Loucy (cell line): ENCODE data around the gene CXCR6.

Experiments used
- H2AFZ ChIP-seq: fragments of 200-600 bp; sonication (generic); 2 replicates; pipeline ENCODE4 v1.6.0; 2016; ENCODE audit warnings: antibody characterized with exemption, mild to moderate bottlenecking, low read length, moderate library complexity
- H3F3A ChIP-seq: fragments of 200-600 bp; 2 replicates; pipeline ENCODE4 v1.6.0; 2016; ENCODE audit warnings: antibody characterized with exemption, low read depth, mild to moderate bottlenecking
- H3K27me3 ChIP-seq: fragments of 200-600 bp; sonication (generic); 2 replicates; pipeline ENCODE4 v1.6.1; 2014; ENCODE audit warnings: low read length, mild to moderate bottlenecking; ENCODE audit not compliant: insufficient read depth, poor library complexity, severe bottlenecking
- H3K36me3 ChIP-seq: fragments of 200-600 bp; sonication (generic); 2 replicates; pipeline ENCODE4 v1.6.1; 2016; ENCODE audit warnings: low read length; ENCODE audit not compliant: insufficient read depth
- H3K4me1 ChIP-seq: fragments of 200-600 bp; sonication (generic); 2 replicates; pipeline ENCODE4 v1.5.1; 2014; ENCODE audit warnings: low read length, mild to moderate bottlenecking; ENCODE audit not compliant: insufficient read depth, poor library complexity, severe bottlenecking
- H3K4me2 ChIP-seq: fragments of 200-600 bp; sonication (generic); 2 replicates; pipeline ENCODE4 v1.6.0; 2014; ENCODE audit warnings: antibody characterized with exemption, low read length, low read depth, mild to moderate bottlenecking; ENCODE audit not compliant: poor library complexity, severe bottlenecking
- H3K4me3 ChIP-seq: fragments of 200-600 bp; sonication (generic); 2 replicates; pipeline ENCODE4 v1.5.1; 2014; ENCODE audit warnings: low read length, mild to moderate bottlenecking, mixed read lengths; ENCODE audit not compliant: poor library complexity, severe bottlenecking
- H3K79me2 ChIP-seq: fragments of 200-600 bp; sonication (generic); 2 replicates; pipeline ENCODE4 v1.6.1; 2014; ENCODE audit warnings: low read length; ENCODE audit not compliant: insufficient read depth
- H3K9ac ChIP-seq: fragments of 200-600 bp; sonication (generic); 2 replicates; pipeline ENCODE4 v1.6.0; 2014; ENCODE audit warnings: mild to moderate bottlenecking, low read depth, low read length, moderate library complexity; ENCODE audit not compliant: poor library complexity, severe bottlenecking
- H3K9me2 ChIP-seq: fragments of 200-600 bp; sonication (generic); replicated peaks from 2 replicates; pipeline ENCODE4 v1.6.1; 2016; ENCODE audit warnings: low read depth, low read length, mixed read lengths
- H3K9me3 ChIP-seq: fragments of 200-600 bp; sonication (generic); 2 replicates; pipeline ENCODE4 v1.6.1; 2014; ENCODE audit warnings: mild to moderate bottlenecking, antibody characterized with exemption, low read length, low read depth; ENCODE audit not compliant: insufficient read depth
- H4K20me1 ChIP-seq: fragments of 200-600 bp; sonication (generic); 2 replicates; pipeline ENCODE4 v1.6.0; 2014; ENCODE audit warnings: antibody characterized with exemption, low read length, mild to moderate bottlenecking; ENCODE audit not compliant: insufficient read depth, poor library complexity, severe bottlenecking
- EZH2phosphoT487 ChIP-seq: fragments of 200-600 bp; IDR thresholded peaks from 2 replicates; pipeline ENCODE4 v1.6.1; 2018; ENCODE audit warnings: antibody characterized with exemption, mild to moderate bottlenecking, moderate library complexity, borderline replicate concordance
- TF ChIP-seq, protein P1 (sequence below): fragments of 200-600 bp; sonication (generic); conservative IDR thresholded peaks from 2 replicates; pipeline ENCODE4 v1.5.1; 2014; ENCODE audit warnings: mild to moderate bottlenecking, antibody characterized with exemption, low read length

CXCR6 gene

DNA sequence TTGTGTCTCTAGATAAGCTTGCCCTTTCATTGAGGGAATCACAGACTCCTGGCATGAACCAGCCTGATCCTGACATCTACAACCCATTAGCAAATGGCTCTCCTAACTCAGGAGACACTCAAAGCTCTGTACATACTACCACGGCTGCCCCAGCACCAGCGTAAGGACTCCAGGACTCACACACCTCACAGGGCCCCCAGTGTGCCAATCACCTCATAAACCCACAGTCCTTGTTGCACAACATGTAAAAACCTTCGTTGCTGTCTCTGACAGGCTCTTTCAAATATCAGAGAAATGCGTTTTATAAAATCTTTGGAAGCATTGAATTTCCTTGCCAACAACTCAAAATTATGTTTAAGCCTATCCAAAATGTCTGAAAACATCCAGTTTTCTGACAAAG, 45.1 kb downstream of the CXCR6 start:
- Histone ChIP-seq H3K4me3 (no peak overlapping the region), H3K9ac (no peak overlapping the region), H3K36me3 (peaks cover 16% of the 10 kb centered on the region; the same call in 1 of the 2 replicates), H3K4me1 (peaks cover 8% of the 10 kb centered on the region), H3K9me2 (no peaks in the 10 kb centered on the region), H3K79me2 (peaks cover 11% of the 10 kb centered on the region; the same call in 1 of the 2 replicates), H3K27me3 (no peaks in the 10 kb centered on the region), H3F3A (no peaks in the 10 kb centered on the region), H2AFZ (no peak overlapping the region), H4K20me1 (peaks cover 10% of the 10 kb centered on the region), H3K9me3 (no peaks in the 10 kb centered on the region), H3K4me2 (no peak overlapping the region)
- no peak for TF ChIP-seq EZH2phosphoT487
- TF ChIP-seq, protein P1, sequence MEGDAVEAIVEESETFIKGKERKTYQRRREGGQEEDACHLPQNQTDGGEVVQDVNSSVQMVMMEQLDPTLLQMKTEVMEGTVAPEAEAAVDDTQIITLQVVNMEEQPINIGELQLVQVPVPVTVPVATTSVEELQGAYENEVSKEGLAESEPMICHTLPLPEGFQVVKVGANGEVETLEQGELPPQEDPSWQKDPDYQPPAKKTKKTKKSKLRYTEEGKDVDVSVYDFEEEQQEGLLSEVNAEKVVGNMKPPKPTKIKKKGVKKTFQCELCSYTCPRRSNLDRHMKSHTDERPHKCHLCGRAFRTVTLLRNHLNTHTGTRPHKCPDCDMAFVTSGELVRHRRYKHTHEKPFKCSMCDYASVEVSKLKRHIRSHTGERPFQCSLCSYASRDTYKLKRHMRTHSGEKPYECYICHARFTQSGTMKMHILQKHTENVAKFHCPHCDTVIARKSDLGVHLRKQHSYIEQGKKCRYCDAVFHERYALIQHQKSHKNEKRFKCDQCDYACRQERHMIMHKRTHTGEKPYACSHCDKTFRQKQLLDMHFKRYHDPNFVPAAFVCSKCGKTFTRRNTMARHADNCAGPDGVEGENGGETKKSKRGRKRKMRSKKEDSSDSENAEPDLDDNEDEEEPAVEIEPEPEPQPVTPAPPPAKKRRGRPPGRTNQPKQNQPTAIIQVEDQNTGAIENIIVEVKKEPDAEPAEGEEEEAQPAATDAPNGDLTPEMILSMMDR: no peak

DNA sequence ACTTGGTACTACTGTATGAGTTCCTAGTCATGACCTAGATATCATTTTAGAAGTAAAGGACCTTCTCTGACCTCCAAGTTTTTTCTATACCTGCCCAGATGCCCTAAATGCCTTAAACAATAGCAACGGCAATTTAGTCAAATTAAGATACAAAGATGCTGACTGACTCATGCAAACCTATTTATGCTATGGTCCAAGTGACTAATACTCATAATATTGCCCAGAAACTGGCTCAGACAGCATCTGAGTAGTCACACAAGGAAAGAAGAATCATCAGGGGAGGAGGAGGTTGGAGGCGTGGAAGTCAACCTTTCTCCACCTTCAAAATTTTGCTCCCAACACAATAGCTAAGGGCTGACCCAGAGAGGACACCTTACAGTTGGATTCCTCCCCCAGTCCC, 45.5 kb downstream of the CXCR6 start:
- H4K20me1 ChIP-seq: peaks cover 10% of the 10 kb centered on the region
- no peaks in the 10 kb centered on the region for H3K27me3 ChIP-seq
- peaks cover 13% of the 10 kb centered on the region for H3K4me1 ChIP-seq

DNA sequence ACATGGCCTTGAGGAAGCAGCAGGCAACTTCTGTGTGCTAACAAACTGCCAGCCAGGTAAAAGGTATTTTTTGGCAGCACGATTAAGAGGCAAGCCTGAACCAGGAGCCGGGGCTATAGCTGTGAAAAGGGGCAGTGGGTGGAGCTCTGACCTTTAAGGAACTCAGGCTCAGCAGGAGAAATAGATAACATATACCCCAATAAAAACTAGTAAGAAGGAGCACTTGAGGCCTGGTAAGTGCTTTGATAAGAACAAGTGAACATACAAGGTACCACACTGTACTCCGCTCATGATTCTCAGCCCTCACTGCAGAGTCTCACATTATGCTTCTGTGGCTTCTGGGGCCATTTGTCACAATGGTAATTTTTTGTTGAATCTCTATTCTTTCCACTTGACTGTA, 46.9 kb downstream of the CXCR6 start:
- Histone ChIP-seq H3K4me1 (peaks cover 21% of the 10 kb centered on the region), H3K4me3 (no peak overlapping the region), H2AFZ (no peak overlapping the region), H3K9ac (no peak overlapping the region), H4K20me1 (peaks cover 10% of the 10 kb centered on the region), H3K9me3 (no peaks in the 10 kb centered on the region), H3K4me2 (no peak overlapping the region), H3K9me2 (no peaks in the 10 kb centered on the region), H3F3A (no peaks in the 10 kb centered on the region), H3K79me2 (peaks cover 18% of the 10 kb centered on the region; the same call in 1 of the 2 replicates), H3K36me3 (no peaks in the 10 kb centered on the region), H3K27me3 (no peaks in the 10 kb centered on the region)
- TF ChIP-seq EZH2phosphoT487: no peak
- TF ChIP-seq, protein P1: no peak

More for the DNA sequence above, 45.5 kb downstream of the CXCR6 start:
- Histone ChIP-seq H3K4me3 (no peak overlapping the region), H3F3A (no peaks in the 10 kb centered on the region), H3K36me3 (peaks cover 11% of the 10 kb centered on the region; the same call in 1 of the 2 replicates), H3K79me2 (peaks cover 11% of the 10 kb centered on the region; the same call in 1 of the 2 replicates), H3K9ac (no peak overlapping the region), H3K9me2 (no peaks in the 10 kb centered on the region), H3K9me3 (no peaks in the 10 kb centered on the region), H2AFZ (no peak overlapping the region), H3K4me2 (no peak overlapping the region)
- TF ChIP-seq, protein P1: no peak
- TF ChIP-seq EZH2phosphoT487: no peak
